Right kidney (tissue), 9 donors: Measurements from ENCODE around the gene SCGB3A2.

ENCODE experiments used
- DNase-seq: peaks from one replicate; pipeline ENCODE4 v3.0.0-alpha.2; 2016
- long read RNA-seq, 8 donors: transcript quantifications; one replicate each; lab custom pipeline, GENCODE V29; 2026

Gene SCGB3A2
- long read RNA-seq, donor 1 = 0 reads
- long read RNA-seq, donor 2 = 0 reads
- long read RNA-seq, donor 3 = 0 reads
- long read RNA-seq, donor 4 = 0 reads
- long read RNA-seq, donor 5 = 0 reads
- long read RNA-seq, donor 6 = 0 reads
- long read RNA-seq, donor 7 = 0 reads
- long read RNA-seq, donor 8, transcript SCGB3A2-201 (3 exons, 515 nt) = major isoform, 6 of 6 reads
- long read RNA-seq, donor 8, partial matches to known transcripts = 0 of 6 reads
- long read RNA-seq, donor 8, other reads (novel, unspliced or antisense) = 0 of 6 reads

GRCh38 chr5:147878066-147878759 lies at the start of gene SCGB3A2:
TSS of gene SCGB3A2 (plus strand) at chr5:147878711. CDS start at chr5:147878804, 93 bp downstream.
- DNase-seq = no peak

GRCh38 chr5:147830035-147830434 lies 48.5 kb upstream of the SCGB3A2 start:
- DNase-seq = no peak

- no peak for DNase-seq
These were observed 47.0 kb upstream of the SCGB3A2 start, which contains the start of gene SPINK1 for GRCh38 chr5:147831465-147831864. TSS of gene SPINK1 (minus strand) at chr5:147831671. CDS start at chr5:147831577, 94 bp downstream.

- no peak for DNase-seq
These were observed 46.0 kb upstream of the SCGB3A2 start for GRCh38 chr5:147832541-147832940.

GRCh38 chr5:147835386-147835798 lies 43.1 kb upstream of the SCGB3A2 start:
- DNase-seq = no peak

GRCh38 chr5:147836439-147836838 lies 42.1 kb upstream of the SCGB3A2 start:
- no peak for DNase-seq

- DNase-seq = no peak
These were observed 35.6 kb upstream of the SCGB3A2 start for GRCh38 chr5:147842869-147843268.

- no peak for DNase-seq
These were observed 33.7 kb upstream of the SCGB3A2 start for GRCh38 chr5:147844846-147845245.

GRCh38 chr5:147845618-147846017 lies 32.9 kb upstream of the SCGB3A2 start:
- no peak for DNase-seq

- no peak for DNase-seq
These were observed 29.3 kb upstream of the SCGB3A2 start for GRCh38 chr5:147849226-147849625.

- no peak for DNase-seq
These were observed 26.9 kb upstream of the SCGB3A2 start for GRCh38 chr5:147851578-147851977.

- no peak for DNase-seq
These were observed 26.1 kb upstream of the SCGB3A2 start for GRCh38 chr5:147852365-147852764.

- DNase-seq = no peak
These were observed 25.0 kb upstream of the SCGB3A2 start for GRCh38 chr5:147853372-147853987.

- DNase-seq = no peak
These were observed 24.2 kb upstream of the SCGB3A2 start for GRCh38 chr5:147854331-147854730.

- no peak for DNase-seq
These were observed 23.4 kb upstream of the SCGB3A2 start for GRCh38 chr5:147854894-147855773.

- no peak for DNase-seq
These were observed 22.8 kb upstream of the SCGB3A2 start for GRCh38 chr5:147855774-147856069.

- DNase-seq = no peak
These were observed 21.7 kb upstream of the SCGB3A2 start for GRCh38 chr5:147856801-147857200.

- DNase-seq = no peak
These were observed 21.0 kb upstream of the SCGB3A2 start for GRCh38 chr5:147857302-147858129.

GRCh38 chr5:147858565-147858964 lies 19.9 kb upstream of the SCGB3A2 start:
- no peak for DNase-seq

- DNase-seq = no peak
These were observed 18.4 kb upstream of the SCGB3A2 start for GRCh38 chr5:147859962-147860640.

GRCh38 chr5:147860641-147861025 lies 17.9 kb upstream of the SCGB3A2 start:
- DNase-seq = no peak
